LNCaP clone FGC (cell line): ENCODE data around the gene AKAP1.
A peak's percentile ranks its signal among the peaks of the same experiment; 100 is the strongest.

Experiments
- DNase-seq: peaks from one replicate; pipeline ENCODE4 v3.0.0-alpha.2; 2011; ENCODE audit warnings: low read depth
- H3K4me3 ChIP-seq: 2 replicates; pipeline ENCODE4 v1.5.1; 2011; ENCODE audit warnings: mild to moderate bottlenecking, low read depth, low read length, control low read depth
- CTCF ChIP-seq: IDR thresholded peaks from 2 replicates; pipeline ENCODE4 v1.5.1; 2012; ENCODE audit warnings: mild to moderate bottlenecking; ENCODE audit not compliant: control insufficient read depth, insufficient read depth; ENCODE audit errors: extremely low read depth

Gene AKAP1

DNA sequence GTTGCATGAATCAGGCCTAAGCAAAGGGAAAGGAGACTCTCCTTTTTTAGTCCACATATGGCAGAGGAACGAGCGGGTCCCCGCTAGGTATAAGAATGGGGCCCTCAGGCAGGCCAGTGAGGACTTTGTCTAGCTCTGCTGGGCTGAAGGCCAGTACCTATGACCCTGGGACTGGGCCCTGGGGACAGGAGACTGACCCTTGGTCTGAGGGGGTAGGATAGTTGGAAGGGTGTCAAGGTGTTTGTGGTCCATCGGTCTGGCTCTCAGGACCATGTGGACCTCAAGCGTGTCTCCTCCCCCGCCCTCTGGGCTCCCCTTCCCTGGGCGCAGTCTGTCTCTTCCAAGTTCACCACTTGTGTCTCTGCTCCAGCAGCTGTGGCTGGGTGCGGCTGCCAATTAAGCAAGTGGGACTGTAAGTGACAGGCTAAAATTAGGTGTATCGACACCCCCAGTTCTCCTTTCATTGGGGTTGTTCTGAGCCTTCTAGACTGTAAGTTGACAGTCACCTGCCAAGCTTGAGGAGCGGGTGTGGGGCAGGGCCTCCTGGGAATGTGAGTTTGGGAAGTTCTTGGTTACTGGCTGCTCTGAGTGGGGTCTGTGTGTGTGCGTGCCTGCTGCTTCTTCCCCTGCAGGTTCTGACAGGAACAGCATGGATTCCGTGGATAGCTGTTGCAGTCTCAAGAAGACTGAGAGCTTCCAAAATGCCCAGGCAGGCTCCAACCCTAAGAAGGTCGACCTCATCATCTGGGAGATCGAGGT, 24.5 kb downstream of the AKAP1 start:
- H3K4me3 ChIP-seq, result no peak overlapping the region
- no peak for TF ChIP-seq CTCF
- DNase-seq, result no peak

DNA sequence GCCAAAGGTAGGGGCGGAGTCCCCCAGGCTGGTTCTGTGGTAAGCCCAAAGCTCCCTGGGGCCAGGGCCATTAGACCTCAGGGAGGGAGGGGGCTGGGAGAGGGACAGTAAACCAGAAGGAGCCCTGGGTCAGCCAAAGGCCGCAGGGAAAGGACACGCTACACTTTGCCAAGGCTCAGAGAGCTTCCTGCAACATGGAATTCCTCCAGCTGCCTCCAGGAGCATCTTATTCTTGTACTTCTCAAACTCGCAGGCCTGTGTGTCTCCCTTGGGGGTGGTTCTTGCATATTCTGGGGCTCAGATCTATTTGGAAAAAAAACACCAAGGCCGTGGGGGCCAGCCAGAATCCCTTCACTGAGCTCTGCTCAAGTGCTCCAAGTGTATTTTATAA, 25.1 kb downstream of the AKAP1 start:
- no peak overlapping the region for H3K4me3 ChIP-seq
- DNase-seq, result peak; percentile 57
- no peak for TF ChIP-seq CTCF

DNA sequence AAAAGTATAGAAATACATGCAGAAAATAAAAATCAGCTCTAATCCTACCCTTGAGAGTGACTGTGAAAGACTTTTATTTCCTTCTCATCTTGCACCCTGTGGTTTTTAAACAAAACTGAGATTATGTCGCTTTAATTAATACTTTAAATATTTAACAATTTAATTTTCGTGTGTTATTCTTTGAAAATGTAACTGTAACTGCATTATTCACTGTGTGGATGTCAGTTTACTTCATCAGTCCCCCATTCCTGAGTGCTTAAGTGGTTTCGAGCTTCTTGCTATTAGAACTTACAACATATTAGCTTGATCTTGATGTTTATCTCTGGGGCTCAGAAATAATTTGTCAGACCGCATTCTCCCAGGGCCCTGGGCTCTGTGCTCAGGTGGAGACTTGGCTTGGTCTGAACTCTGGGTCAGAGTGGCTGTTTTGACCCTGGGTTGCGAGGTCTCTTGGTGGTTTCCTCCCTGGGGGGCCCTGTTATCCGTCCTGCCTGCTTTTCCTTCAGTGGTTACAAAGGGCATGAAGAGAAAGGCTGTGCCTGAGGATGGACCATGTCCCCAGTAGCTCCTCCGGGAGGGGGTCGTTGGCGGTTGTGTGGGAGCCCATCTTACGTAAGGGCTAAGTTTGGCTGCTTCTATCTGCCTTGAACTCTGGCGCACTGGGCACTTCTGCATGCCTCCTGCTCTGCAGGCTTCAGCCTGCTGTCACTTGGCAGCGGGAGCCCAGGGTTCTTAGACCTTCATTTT, 25.7 kb downstream of the AKAP1 start:
- H3K4me3 ChIP-seq, result no peak overlapping the region
- no peak for TF ChIP-seq CTCF
- no peak for DNase-seq

DNA sequence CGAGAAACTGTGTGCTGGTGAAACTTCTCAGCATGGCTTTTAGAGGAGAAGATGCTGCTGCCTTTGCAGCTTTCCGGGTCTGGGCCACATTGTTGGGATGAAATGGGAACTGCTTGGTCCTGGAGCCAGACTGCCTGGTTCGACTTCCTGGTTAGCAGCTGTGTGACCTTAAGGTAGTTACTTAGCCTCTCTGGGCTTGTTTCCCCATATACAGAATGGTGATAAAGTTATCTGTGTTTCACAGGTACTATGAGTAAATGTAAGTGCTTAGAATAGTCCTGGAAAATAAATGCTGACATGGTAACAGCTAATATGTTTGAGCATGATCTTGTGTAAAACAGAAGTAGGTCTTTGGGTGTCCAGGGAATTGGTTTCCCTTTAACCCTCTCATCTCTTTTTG, 26.3 kb downstream of the AKAP1 start:
- no peak for DNase-seq
- no peak for TF ChIP-seq CTCF
- no peak overlapping the region for H3K4me3 ChIP-seq

DNA sequence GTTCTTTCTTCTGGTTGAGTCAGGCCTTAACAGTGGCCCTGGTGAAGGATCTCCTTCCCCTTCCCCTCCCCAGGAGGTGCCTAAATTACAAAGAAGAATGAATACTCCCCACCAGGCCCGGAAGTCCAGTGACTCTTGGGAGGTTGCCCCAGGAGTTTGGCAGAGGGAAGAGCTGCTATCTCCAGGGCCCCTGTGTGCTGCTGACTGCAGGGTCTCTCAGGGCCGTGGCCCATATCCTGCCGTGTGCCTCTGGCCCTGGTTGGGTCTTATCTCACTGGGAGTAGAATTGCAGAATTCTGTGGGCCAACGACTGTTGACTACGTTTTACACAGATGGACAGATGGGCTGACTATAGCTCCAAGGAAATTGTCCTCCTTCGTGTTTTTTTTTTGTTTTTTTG, 28.0 kb downstream of the AKAP1 start:
- no peak for DNase-seq
- no peak for TF ChIP-seq CTCF
- H3K4me3 ChIP-seq, result no peak overlapping the region

DNA sequence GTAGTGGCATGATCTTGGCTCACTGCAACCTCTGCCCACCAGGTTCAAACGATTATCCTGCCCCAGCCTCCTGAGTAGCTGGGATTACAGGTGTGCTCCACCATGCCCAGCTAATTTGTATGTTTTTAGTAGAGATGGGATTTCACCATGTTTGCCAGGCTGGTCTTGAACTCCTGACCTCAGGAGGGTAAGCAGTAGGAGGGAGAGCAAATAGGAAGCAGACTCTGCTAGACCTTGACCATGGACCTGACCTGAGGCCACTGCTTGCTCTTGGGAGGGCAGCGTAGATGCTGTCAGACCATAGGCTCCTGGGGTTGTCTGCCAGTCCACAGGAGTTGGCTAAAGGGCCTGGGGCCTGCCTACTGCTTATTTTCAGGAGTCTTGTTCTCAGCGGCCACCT, 28.6 kb downstream of the AKAP1 start:
- no peak for TF ChIP-seq CTCF
- no peak overlapping the region for H3K4me3 ChIP-seq
- no peak for DNase-seq
